Measurements from ENCODE around the gene ENTR1. TPM values are rescaled to one million over a fixed set of nuclear protein-coding genes. Genes with fewer than 3 reads are reported as not detected.

The ENTR1 gene
- total RNA-seq, 1 donor from 2014 or later, result 77.9 TPM

DNA sequence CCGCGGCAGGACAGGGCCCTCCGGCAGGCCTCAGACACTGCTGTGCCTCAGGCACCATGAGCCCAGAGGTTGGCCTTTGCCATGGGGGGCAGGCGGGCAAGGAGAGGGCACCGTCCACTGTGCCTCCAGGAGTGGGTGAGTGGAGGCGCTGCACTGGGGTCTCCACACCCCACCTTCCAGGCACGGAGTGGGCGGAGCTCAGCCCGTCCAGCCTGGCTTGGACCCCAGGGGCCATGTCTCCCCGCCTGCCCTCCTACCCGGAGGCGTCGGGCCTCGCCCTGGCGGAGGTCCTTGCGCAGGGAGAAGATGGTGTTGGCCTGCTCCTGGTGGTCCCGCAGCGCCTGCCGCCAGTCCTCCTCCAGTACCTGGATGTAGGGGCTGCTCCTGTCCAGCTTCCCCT, 40.4 kb downstream of the ENTR1 start:
- Mint-ChIP-seq H3K4me1 (ENCODE audit: unreplicated experiment) (peaks cover 4% of the 10 kb centered on the region), H3K27ac (no peak overlapping the region), H3K4me3 (no peak overlapping the region), H3K9me3 (no peaks in the 10 kb centered on the region), H3K36me3 (no peaks in the 10 kb centered on the region), H3K27me3 (no peaks in the 10 kb centered on the region)
- no peak for DNase-seq (ENCODE audit: extremely low spot score, unreplicated experiment)
- TF ChIP-seq, protein P1, sequence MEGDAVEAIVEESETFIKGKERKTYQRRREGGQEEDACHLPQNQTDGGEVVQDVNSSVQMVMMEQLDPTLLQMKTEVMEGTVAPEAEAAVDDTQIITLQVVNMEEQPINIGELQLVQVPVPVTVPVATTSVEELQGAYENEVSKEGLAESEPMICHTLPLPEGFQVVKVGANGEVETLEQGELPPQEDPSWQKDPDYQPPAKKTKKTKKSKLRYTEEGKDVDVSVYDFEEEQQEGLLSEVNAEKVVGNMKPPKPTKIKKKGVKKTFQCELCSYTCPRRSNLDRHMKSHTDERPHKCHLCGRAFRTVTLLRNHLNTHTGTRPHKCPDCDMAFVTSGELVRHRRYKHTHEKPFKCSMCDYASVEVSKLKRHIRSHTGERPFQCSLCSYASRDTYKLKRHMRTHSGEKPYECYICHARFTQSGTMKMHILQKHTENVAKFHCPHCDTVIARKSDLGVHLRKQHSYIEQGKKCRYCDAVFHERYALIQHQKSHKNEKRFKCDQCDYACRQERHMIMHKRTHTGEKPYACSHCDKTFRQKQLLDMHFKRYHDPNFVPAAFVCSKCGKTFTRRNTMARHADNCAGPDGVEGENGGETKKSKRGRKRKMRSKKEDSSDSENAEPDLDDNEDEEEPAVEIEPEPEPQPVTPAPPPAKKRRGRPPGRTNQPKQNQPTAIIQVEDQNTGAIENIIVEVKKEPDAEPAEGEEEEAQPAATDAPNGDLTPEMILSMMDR (conservative IDR thresholded peaks at IDR 0.05), result no peak

GRCh38 chr9:136368190-136368589, 42.2 kb downstream of the ENTR1 start:
- H3K4me3 Mint-ChIP-seq, result no peak overlapping the region

DNA sequence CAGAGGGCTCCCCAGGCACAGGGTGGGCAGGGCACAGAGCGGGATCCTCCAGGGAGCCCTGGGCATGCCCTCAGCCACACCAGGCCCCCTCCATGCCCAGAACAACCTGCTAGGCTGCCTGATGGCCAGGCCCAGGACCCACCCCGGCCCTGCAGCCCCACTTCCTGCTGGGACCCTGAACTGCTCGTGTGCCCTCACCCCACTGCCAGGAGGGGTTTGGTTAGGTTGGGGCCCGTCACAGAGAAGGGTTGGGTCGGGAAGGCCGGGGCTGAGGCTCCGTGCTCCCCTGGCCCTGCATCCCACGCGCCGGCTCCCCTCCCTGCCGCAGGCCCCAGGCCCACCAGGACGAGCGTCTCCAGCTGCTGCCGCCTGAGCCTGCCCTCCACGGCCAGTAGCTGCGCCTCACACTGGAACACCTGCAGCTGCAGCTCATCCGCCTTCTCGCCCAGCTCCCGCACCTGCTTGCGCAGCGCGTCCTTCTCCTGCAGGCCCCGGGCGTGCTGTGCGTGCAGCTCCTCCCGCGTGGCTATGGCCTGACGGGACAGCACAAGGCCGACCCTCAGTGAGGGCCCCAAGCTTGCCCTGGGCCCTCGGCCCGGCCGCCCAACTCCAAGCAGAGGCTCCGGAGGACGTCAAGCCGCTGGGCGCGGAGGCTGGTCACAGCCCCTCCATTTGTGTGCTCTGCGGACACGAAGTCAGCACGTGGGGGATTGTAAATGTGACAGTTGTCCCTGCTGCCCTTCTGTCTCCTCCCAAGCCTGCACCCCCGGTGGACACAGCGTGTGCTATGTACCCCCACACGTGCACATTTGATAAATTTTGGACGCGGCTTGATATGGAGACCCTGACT, 42.9 kb downstream of the ENTR1 start:
- H3K27me3 Mint-ChIP-seq, result no peaks in the 10 kb centered on the region
- no peak overlapping the region for H3K4me3 Mint-ChIP-seq
- no peaks in the 10 kb centered on the region for H3K9me3 Mint-ChIP-seq
- no peak for DNase-seq (ENCODE audit: extremely low spot score, unreplicated experiment)
- no peak overlapping the region for H3K27ac Mint-ChIP-seq
- TF ChIP-seq, protein P1 (conservative IDR thresholded peaks at IDR 0.05), result no peak
- peaks cover 5% of the 10 kb centered on the region for H3K4me1 Mint-ChIP-seq (ENCODE audit: unreplicated experiment)
- no peaks in the 10 kb centered on the region for H3K36me3 Mint-ChIP-seq

More at GRCh38 chr9:136368190-136368589, 42.2 kb downstream of the ENTR1 start:
- TF ChIP-seq, protein P1 (conservative IDR thresholded peaks at IDR 0.05), result no peak
- Mint-ChIP-seq H3K4me1 (ENCODE audit: unreplicated experiment) (no peaks in the 10 kb centered on the region), H3K9me3 (no peaks in the 10 kb centered on the region), H3K27ac (no peak overlapping the region), H3K27me3 (no peaks in the 10 kb centered on the region), H3K36me3 (no peaks in the 10 kb centered on the region)
- DNase-seq (ENCODE audit: extremely low spot score, unreplicated experiment), result no peak

- no peak for DNase-seq (ENCODE audit: extremely low spot score, unreplicated experiment)
- H3K4me3 Mint-ChIP-seq, result no peak overlapping the region
- H3K27ac Mint-ChIP-seq, result no peak overlapping the region
- TF ChIP-seq, protein P1 (conservative IDR thresholded peaks at IDR 0.05), result no peak
- no peaks in the 10 kb centered on the region for H3K9me3 Mint-ChIP-seq
- no peaks in the 10 kb centered on the region for H3K36me3 Mint-ChIP-seq
- H3K4me1 Mint-ChIP-seq (ENCODE audit: unreplicated experiment), result peaks cover 6% of the 10 kb centered on the region
- H3K27me3 Mint-ChIP-seq, result no peaks in the 10 kb centered on the region
Measured at GRCh38 chr9:136366826-136367225, 43.6 kb downstream of the ENTR1 start.

GRCh38 chr9:136365775-136366222, 44.6 kb downstream of the ENTR1 start:
- peaks cover 6% of the 10 kb centered on the region for H3K4me1 Mint-ChIP-seq (ENCODE audit: unreplicated experiment)
- no peaks in the 10 kb centered on the region for H3K27me3 Mint-ChIP-seq
- no peaks in the 10 kb centered on the region for H3K9me3 Mint-ChIP-seq
- DNase-seq (ENCODE audit: extremely low spot score, unreplicated experiment), result no peak
- no peak overlapping the region for H3K27ac Mint-ChIP-seq
- TF ChIP-seq, protein P1 (conservative IDR thresholded peaks at IDR 0.05), result no peak
- H3K36me3 Mint-ChIP-seq, result no peaks in the 10 kb centered on the region
- peak overlapping the region; percentile 51 for H3K4me3 Mint-ChIP-seq

Data from type B pancreatic cell (in vitro differentiated cells).